Measurements from ENCODE around the gene AK4.
"Not testable (repeated sequence)": the region's sequence is repeated elsewhere in the genome, so short reads cannot be mapped to it uniquely, and the experiment has no call there.

DNA sequence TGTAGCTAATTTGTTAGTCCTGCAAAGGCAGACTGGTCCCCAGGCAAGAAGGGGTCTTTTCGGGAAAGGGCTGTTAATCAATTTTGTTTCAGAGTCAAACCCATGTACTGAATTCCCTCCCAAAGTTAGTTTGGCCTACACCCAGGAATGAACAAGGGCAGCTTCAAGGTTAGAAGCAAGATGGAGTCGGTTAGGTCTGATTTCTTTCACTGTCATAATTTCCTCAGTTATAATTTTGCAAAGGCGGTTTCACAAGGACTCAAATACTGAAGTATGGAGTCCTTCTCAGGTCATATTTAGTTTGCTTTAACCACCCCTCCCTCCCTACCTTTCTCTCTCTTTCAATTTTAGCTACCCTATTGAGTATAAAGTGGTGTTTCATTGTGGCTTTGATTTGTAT lies 16.1 kb downstream of the AK4 start:
- TF ChIP-seq, protein P1, sequence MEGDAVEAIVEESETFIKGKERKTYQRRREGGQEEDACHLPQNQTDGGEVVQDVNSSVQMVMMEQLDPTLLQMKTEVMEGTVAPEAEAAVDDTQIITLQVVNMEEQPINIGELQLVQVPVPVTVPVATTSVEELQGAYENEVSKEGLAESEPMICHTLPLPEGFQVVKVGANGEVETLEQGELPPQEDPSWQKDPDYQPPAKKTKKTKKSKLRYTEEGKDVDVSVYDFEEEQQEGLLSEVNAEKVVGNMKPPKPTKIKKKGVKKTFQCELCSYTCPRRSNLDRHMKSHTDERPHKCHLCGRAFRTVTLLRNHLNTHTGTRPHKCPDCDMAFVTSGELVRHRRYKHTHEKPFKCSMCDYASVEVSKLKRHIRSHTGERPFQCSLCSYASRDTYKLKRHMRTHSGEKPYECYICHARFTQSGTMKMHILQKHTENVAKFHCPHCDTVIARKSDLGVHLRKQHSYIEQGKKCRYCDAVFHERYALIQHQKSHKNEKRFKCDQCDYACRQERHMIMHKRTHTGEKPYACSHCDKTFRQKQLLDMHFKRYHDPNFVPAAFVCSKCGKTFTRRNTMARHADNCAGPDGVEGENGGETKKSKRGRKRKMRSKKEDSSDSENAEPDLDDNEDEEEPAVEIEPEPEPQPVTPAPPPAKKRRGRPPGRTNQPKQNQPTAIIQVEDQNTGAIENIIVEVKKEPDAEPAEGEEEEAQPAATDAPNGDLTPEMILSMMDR (IDR thresholded peaks at IDR 0.05) = not testable (repeated sequence)
- TF ChIP-seq POLR2A, POLR2AphosphoS5 (IDR thresholded peaks at IDR 0.05): not testable (repeated sequence)

All from upper lobe of left lung (tissue), 4 donors.